Measurements from ENCODE around the gene ERG. TPM values are rescaled to one million over a fixed set of nuclear protein-coding genes. Genes with fewer than 3 reads are reported as not detected.

ERG gene
- total RNA-seq, 4 donors from 2014 or later = 4.2 to 20.6 (median 4.8) TPM

- no peak for DNase-seq
- Histone ChIP-seq H3K27me3 (no peaks in the 10 kb centered on the region), H3K27ac (no peak overlapping the region), H3K4me3 (no peak overlapping the region), H3K4me1 (no peaks in the 10 kb centered on the region), H3K36me3 (no peaks in the 10 kb centered on the region), H3K9me3 (no peaks in the 10 kb centered on the region)
- no peak for TF ChIP-seq CTCF (IDR thresholded peaks at IDR 0.05)
- no peak for TF ChIP-seq POLR2A (IDR thresholded peaks at IDR 0.05)
These were observed 84.2 kb downstream of the ERG start for GRCh38 chr21:38413958-38414548.

GRCh38 chr21:38410466-38410865 is 87.8 kb downstream of the ERG start:
- Histone ChIP-seq H3K9me3 (no peaks in the 10 kb centered on the region), H3K4me3 (no peak overlapping the region), H3K27me3 (no peaks in the 10 kb centered on the region), H3K27ac (no peak overlapping the region), H3K4me1 (no peaks in the 10 kb centered on the region), H3K36me3 (no peaks in the 10 kb centered on the region)
- no peak for TF ChIP-seq CTCF (IDR thresholded peaks at IDR 0.05)
- TF ChIP-seq POLR2A (IDR thresholded peaks at IDR 0.05) = no peak
- no peak for DNase-seq

GRCh38 chr21:38409907-38410306 is 88.4 kb downstream of the ERG start:
- Histone ChIP-seq H3K9me3 (no peaks in the 10 kb centered on the region), H3K36me3 (no peaks in the 10 kb centered on the region), H3K4me3 (no peak overlapping the region), H3K4me1 (no peaks in the 10 kb centered on the region), H3K27ac (no peak overlapping the region), H3K27me3 (no peaks in the 10 kb centered on the region)
- TF ChIP-seq POLR2A (IDR thresholded peaks at IDR 0.05) (no peak), CTCF (IDR thresholded peaks at IDR 0.05) (no peak)
- DNase-seq = no peak

- DNase-seq = no peak
- Histone ChIP-seq H3K4me3 (no peak overlapping the region), H3K27ac (no peak overlapping the region), H3K27me3 (no peaks in the 10 kb centered on the region), H3K4me1 (no peaks in the 10 kb centered on the region), H3K9me3 (no peaks in the 10 kb centered on the region), H3K36me3 (no peaks in the 10 kb centered on the region)
- TF ChIP-seq CTCF (IDR thresholded peaks at IDR 0.05) (no peak), POLR2A (IDR thresholded peaks at IDR 0.05) (no peak)
These were observed 94.1 kb downstream of the ERG start for GRCh38 chr21:38404177-38404576.

GRCh38 chr21:38402795-38403194 is 95.5 kb downstream of the ERG start:
- TF ChIP-seq CTCF (IDR thresholded peaks at IDR 0.05) (no peak), POLR2A (IDR thresholded peaks at IDR 0.05) (no peak)

GRCh38 chr21:38402291-38402690 is 96.0 kb downstream of the ERG start:
- Histone ChIP-seq H3K27me3 (no peaks in the 10 kb centered on the region), H3K36me3 (no peaks in the 10 kb centered on the region), H3K9me3 (no peaks in the 10 kb centered on the region), H3K4me3 (no peak overlapping the region), H3K27ac (no peak overlapping the region), H3K4me1 (no peaks in the 10 kb centered on the region)
- TF ChIP-seq POLR2A (IDR thresholded peaks at IDR 0.05) = no peak
- TF ChIP-seq CTCF (IDR thresholded peaks at IDR 0.05) = no peak
- no peak for DNase-seq

More at GRCh38 chr21:38402795-38403194, 95.5 kb downstream of the ERG start:
- H3K27me3 ChIP-seq = no peaks in the 10 kb centered on the region
- H3K9me3 ChIP-seq = no peaks in the 10 kb centered on the region
- no peak for DNase-seq
- no peak overlapping the region for H3K27ac ChIP-seq
- H3K4me3 ChIP-seq = no peak overlapping the region
- no peaks in the 10 kb centered on the region for H3K4me1 ChIP-seq
- no peaks in the 10 kb centered on the region for H3K36me3 ChIP-seq

Measured in Peyer's patch (tissue), 4 donors.